Central memory CD4-positive, alpha-beta T cell (primary cell): ENCODE data around the gene KMT2B.
"Not testable (repeated sequence)": the region's sequence is repeated elsewhere in the genome, so short reads cannot be mapped to it uniquely, and the experiment has no call there.

Source experiments
- DNase-seq: peaks from one replicate; pipeline ENCODE4 v3.0.0; 2022

KMT2B gene

DNA sequence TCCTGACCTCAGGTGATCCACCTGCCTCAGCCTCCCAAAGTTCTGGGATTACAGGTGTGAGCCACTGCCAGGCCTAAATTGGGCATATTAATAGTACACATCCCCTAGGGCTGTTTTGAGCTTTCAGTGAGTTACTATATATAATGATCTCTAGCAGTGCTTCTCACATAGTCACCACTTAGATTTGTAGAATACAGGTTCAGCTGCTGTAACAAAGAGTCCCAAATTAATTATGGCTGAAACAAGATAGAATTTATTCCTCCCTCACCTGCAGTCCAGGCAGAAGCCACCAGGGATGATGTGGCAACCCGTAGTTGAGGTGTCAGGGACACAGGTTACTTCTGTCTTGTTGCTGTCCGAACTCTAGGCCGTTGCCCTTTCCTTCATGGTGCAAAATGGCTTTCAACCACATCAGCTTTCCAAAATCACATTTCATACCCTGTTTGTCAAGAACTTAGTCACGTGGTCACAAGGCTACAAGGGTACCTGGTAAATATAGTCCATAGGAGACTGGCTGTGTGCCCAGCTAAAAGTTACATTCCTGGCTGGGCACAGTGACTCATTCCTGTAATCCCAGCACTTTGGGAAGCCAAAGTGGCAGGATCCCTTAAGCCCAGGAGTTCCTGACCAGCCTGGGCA is 43.0 kb downstream of the KMT2B start:
- no peak for DNase-seq

DNA sequence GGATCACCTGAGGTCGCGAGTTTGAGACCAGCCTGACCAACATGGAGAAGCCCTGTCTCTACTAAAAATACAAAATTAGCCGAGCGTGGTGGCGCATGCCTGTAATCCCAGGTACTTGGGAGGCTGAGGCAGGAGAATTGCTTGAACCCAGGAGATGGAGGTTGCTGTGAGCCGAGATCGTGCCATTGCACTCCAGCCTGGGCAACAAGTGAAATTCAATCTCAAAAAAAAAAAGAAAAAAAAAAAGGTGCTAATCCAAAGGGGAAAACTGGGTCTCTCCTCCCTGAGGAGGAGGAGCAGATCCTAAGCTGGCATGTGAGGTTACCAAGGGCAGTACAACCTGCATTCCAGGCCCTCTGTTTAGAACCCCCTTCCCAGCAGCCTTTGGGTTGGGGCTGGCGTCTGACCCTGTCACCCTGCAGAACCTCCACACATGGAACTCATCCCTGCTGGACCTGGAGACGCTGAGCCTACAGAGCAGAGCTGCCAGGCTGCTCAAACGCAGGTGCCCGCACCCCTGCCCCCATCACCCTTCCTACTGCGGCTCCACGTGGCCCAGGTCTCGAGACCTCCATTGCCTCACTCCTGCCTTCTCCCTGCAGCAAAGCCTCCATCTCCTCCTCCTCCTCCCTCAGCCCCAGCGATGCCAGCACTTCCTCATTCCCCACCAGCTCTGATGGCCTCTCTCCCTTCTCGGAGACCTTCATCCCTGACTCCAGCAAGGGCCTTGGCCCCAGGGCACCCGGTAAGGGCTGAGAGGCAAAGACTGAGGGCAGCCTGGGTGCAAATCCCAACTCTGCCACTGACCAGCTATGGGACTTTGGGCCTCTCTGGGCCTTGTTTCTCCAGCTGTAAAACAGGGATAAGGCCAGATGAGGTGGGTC is 46.9 kb downstream of the KMT2B start:
- DNase-seq, result no peak

DNA sequence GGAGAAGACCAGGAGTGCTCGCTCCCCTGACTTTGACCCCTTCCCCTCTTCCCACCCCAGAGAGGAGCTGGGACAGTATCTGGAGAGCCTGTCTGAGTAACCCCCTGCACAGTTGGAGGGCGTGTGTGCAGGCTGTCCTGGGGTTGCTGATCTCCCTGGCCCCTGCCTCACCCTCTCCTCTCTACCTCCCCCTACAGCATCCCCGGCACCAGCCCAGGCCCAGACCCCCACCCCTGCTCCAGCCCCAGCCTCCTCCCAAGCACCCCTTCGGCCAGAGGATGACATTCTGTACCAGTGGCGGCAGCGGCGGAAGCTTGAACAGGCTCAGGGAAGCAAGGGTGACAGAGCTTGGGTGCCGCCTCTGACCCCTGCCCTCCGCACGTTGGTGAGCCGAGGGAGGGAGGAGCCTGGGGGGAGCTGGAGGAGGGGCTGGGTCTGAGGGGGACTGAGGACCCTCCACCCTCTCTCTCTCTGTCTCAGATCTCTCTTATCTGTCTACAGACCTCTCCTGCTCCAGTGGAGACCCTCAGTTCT is 48.8 kb downstream of the KMT2B start:
- no peak for DNase-seq

DNA sequence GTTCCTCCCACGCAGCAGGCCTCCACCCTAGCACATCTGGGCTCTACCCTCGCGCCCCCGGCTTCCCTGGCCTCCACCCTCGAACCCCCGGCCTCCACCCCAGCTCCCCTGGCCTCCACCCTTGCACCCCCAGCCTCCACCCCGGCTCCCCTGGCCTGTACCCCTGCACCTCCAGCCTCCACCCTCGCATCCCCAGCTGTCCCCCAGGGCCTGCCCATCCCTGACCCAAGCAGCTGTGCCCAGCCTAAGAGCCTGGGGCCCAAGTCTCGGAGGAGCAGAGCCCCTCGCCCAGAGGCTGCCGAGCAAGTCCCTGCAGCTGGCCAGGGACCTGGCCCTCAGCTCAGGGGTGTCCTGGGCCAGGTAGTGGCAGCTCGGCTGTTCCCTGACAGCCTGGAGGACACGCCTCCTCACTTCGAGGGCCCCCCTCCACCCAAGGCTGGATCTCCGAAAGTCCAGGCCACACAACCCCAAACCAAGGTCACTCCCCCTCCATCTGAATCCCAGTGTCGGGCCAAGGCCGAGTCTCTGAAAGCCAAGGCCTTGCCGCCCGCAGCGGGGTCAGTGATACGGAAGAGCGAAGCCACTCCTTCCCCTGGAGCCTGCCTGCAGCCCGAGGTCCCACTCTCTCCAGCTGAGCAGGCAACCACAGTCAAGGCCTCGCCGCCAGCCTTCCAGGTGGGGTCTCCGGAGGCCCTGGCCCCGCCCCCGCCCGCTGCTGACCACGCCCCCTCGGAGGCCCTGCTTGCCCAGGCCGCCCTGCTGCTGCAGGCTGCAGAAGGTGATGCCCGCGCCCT is 49.7 kb downstream of the KMT2B start:
- no peak for DNase-seq

DNA sequence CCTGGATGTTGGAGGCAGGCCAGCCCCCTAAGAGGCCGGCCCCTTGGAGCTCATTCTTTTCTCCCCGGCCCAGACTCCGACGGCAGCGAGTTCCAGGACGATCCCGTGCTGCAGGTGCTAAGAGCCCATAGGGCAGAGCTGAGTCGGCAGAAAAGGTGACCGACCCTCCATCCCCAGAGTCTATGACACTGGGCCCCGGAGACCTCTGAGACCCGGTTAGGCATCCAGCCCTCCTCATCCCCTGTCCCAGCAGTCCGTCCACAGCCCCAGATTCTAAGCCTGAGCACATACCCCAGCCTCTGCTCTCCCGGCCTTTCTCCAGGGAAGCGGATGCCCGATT is 50.2 kb downstream of the KMT2B start:
- no peak for DNase-seq

DNA sequence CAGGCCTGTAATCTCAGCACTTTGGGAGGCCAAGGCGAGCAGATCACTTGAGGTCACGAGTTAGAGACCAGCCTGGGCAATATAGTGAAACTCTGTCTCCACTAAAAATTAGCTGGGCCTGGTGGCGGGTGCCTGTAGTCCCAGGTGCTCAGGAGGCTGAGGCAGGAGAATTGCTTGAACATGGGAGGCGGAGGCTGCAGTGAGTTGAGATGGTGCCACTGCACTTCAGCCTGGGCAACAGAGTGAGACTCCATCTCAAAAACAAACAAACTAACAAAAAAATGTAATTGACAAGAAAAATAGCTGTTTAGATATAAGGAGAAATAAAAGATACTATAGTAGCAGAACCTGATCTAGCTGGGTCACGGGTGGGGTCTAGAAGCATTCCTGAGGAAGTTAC is 54.6 kb downstream of the KMT2B start:
- not testable (repeated sequence) for DNase-seq

DNA sequence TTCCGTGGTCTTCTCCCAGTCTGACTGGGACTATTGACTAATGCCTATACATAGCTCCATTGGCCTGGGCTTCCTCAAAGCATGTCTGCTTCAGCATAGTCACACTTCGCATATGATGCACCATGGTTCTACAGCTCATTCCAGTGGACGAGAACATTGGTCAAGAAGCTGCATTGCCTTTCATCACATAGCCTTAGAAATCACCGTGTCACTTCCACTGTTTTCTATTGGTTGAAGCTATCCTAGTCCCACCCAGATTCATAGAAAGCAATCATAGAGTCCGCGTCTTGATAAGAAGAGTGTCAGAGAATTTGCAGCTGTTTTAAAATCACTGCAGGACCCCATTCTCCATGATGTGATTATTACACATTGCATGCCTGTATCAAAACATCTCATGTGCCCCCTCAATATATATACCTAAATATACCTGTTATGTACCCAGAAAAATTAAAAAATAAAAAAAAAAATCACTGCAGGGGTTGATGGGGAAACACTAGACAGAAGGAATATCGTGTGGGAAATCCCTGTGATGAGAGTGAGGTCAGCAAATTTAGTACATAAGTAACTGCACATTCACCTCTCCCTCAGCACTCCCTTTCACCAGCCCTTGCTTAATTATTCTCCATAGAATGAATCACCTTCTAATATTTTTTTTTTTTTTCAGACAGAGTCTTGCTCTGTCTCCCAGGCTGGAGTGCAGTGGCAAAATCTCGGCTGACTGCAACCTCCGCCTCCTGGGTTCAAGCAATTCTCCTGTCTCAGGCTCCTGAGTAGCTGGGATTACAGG is 55.4 kb downstream of the KMT2B start:
- no peak for DNase-seq

DNA sequence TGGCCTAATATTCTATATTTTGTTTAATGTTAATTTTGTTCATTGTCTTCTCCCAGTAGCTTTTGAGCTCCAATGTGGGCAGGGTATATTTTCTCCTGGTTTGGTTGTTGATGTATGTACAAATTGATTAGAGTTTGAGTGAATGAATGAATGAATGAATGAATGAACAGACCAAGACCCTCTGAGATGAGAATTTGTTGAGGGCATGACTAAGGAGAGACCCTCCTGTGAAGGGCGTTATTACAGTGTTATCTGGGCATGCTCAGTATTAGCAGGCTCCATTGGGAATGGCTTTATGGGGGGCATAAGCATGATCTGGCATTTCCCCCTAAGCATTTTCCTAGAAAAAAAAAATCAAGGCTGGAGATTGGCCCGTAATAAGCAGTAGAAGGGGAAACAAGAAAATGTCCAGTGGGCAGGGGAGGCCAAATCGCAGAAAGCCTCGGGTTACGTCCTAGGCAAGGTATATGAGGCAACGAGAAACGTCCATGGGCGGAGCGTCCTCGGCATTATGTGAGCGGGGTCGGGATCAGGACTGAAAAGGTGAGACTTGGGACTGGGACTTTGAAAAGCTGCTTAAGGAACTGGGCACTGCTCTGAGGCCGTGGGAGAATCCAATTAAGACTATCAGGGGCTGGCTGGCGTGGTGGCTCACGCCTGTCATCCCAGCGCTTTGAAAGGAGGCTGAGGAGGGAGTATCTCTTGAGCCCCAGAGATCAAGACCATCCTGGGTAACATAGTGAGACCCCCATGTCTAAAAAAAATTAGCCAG is 56.7 kb downstream of the KMT2B start:
- no peak for DNase-seq

DNA sequence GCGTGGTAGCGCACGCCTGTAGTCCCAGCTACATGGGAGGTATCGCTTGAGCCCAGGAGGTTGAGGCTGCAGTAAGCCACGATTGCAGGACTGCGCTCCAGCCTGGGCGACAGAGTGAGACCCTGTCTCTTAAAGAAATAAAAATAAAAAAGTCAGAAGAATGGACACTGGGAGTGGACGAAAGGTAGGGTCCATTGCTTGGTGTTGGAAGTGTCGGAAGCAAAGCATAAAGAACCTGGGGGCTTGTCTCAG is 57.2 kb downstream of the KMT2B start:
- no peak for DNase-seq

DNA sequence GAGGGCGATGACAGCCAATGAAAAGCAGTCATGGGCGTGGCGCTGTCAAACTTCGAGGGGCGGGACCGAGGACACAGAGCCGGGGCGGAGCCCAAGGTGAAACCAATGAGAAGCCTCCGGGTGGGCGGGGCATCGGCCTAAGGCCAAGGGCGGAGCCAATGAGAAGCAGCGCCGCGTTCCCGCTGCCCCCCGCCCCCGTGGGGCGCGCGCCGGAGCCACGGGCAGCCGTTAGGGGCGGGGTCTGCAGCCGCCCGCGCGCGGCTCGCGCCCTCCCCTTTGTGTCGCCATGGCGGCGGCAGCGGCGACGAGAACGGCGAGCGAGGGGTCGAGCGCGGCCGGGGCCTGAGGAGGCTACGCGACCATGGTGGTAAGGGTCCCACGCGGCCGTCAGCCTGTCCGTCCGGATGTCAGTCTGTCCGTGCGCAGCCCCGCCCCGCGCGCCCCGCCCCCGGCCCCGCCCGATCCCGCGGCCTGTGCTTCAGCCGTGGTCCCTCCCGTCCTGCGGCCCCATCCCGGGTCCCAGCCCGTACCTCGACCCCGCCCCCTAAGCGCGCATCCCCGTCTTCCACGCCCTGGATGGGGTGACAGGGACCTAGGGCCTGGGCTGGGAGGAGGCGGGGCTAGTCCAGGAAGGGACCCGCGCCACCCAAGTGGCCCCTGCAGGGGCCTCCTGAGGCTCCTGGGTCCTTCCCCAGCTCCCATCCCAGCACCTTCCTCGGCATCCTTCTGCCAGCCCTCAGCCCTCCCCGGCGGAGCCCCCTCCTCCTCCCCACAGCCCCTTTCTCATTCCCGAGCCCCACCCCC is 57.7 kb downstream of the KMT2B start, which contains the start of gene ARHGAP33:
ARHGAP33 (plus strand) TSS at position 267 of the 804 bp plus-strand sequence; CDS start at position 362, 95 bp downstream.
- DNase-seq, result peak; percentile 97

DNA sequence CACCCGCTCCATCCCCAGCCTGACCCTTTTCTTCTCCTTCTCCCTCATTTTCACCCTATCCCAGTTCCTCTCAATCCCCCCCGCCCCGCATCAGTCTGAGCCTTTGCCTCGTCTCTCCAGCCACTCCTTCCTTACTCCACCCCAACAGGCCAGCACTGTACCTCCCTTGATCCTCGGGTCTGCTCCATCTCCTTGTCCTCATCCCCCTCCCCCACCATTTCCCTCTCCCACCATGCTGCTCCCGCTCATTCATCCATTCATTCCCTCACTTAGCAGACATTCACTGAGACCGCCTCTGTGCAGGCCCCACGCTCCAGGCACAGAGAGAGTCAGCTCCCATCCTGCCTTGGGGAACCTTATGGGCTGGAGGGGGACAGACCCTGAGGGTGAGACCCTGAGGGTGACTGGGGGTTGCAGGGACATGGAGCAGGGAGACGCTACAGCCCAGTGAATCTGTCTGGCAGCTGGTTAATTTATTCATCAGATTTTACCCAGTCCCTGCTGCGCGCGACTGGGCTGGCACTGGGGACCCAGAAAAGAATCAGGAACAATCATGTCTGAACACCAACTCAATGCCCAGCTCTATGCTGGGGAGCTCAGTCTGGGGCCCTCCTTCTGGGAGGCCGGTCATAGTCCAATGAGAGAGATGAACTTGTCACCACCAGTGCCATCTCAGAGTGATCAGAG is 58.4 kb downstream of the KMT2B start:
- DNase-seq, result no peak

DNA sequence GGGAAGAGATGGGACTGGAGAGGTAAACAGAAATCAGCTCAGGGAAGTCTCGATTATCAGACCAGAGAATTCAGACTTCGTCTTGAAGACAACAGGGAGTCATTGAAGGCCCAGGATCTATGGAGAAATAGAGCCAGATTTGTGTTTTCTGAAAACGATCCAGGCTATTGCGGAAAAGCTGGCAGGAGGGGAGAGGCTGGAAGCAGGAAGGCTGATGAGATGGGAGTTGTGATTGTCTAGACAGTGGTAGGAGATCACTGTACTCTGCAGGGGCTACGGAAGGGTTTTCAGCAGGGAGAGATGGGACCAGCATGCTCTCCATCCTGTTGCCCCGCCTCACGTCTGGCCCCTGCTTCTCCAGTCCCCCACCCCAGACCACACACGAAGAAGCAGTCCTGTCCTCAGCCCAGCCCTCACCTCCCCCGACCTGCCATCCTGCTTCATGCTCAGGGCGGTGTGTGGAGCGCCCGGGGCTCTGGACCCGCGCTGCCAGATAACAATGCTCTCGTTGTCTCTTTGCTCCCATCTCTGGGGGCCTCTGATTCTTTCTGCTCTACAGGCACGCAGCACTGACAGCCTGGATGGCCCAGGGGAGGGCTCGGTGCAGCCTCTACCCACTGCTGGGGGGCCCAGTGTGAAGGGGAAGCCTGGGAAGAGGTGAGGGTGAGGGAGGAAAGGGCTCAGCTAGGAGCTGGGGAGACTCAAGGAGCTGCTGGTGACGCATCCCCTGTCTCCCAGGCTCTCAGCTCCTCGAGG is 59.5 kb downstream of the KMT2B start:
- DNase-seq, result no peak

DNA sequence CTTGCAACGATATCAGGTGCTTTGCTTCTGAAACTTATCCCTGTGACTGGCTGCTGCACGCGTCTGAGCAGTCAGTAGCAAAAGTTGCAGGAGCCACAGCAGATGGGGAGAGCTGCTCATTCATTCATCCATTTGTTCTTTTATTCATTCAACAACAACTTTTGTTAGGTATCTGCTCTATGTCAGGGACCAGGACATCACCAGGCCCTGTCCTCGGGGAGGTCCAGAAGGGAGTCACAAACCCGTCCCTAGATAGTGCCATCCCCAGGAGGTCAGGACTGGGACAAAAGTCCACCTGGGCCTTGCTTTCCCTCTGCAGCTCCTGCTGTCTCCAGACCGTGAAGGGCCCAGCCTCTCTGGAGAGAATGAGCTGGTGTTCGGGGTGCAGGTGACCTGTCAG is 60.2 kb downstream of the KMT2B start:
- DNase-seq, result no peak

DNA sequence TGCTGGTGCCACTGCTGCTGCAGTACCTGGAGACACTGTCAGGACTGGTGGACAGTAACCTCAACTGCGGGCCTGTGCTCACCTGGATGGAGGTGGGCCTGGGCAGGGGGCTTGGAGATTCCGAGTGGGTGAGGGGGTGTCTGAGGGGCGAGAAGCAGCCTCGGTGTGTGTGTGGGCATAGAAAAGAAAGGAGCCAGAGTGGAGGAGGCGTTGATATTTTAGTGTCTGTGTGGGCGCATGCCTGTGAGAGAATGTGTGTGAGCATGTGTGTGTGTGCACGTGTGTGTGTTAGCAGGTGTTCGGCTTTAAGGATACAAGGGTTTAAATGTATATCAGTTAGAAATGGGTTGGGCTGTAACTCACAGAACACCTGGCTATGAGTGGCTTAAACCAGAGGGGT is 61.2 kb downstream of the KMT2B start:
- DNase-seq, result no peak

DNA sequence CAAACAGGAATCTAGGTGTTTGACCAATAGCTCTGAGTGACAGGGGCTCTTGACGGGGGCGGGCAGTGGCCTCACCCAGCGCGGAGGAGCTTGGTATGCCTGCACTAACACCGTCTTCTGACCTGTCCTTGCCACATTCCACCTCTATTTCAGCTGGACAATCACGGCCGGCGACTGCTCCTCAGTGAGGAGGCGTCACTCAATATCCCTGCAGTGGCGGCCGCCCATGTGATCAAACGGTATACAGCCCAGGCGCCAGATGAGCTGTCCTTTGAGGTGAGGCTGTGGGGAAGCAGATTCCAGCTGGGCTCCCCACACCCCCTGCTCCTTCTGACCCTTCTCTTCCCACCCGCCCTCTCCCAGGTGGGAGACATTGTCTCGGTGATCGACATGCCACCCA is 62.3 kb downstream of the KMT2B start:
- no peak for DNase-seq

DNA sequence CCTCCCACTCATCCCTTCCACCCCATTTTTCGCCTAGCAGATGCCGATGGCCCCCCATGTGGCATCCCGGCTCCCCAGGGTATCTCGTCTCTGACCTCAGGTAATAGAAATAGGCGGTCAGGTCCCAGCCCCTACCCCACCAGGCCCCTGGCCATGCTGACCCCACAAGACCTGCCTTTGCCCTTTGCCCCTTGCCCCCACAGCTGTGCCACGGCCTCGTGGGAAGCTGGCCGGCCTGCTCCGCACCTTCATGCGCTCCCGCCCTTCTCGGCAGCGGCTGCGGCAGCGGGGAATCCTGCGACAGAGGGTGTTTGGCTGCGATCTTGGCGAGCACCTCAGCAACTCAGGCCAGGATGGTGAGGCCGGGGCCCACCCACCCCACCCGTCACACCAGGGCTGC is 62.9 kb downstream of the KMT2B start:
- DNase-seq, result no peak

DNA sequence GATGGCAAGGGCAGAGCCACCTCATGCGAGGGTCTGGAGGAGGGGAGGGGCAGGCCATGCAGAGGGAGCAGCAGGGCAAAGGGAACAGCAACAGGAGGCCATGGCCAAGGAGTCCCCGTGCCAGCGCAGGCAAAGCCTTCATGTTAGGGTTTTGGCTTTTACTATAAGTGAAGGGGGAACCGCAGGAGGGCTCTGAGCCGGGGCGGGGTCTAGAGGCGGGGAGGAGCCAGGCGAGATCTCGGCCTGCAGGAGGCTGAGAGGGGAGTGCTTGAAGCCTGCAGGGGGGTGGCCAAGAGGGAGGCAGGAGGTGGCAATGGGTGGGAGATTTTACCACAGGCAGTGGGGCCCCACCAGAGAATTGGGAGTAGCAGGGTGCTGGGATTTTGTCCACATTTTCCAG is 63.8 kb downstream of the KMT2B start:
- no peak for DNase-seq

DNA sequence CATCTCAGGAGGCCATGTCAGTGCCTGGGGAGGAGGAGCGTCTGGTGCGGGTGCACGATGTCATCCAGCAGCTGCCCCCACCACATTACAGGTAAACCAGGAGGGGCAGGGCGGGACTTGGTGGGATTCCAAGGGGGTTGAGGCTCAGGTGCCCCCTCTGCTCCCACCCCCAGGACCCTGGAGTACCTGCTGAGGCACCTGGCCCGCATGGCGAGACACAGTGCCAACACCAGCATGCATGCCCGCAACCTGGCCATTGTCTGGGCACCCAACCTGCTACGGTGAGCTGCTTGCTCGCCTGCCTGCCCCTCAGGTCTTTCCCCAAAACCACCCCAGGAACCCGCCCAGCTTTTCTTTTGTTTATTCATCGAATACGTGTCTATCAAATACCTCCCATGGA is 64.8 kb downstream of the KMT2B start:
- no peak for DNase-seq
